ENCODE measurements around the gene LENG8. TPM values are rescaled to one million over a fixed set of nuclear protein-coding genes. Genes with fewer than 3 reads are reported as not detected.

The LENG8 gene
- total and polyA plus RNA-seq, 2 of the 8 experiments (the other 6 are each of a cell fraction or from before 2014, with no cell fraction given), result 62.2 to 108 TPM

- H2AFZ ChIP-seq (ENCODE audit: low read length), result no peak overlapping the region
- H2BK15ac ChIP-seq (ENCODE audit: low read length), result no peak overlapping the region
- no peak for TF ChIP-seq KDM1A (IDR thresholded peaks at IDR 0.05; ENCODE audit: borderline replicate concordance, low read length)
- TF ChIP-seq RXRA (IDR thresholded peaks at IDR 0.05; ENCODE audit: insufficient read depth, low read depth, low read length), result no peak
- TF ChIP-seq RBBP5 (IDR thresholded peaks at IDR 0.05; ENCODE audit: borderline replicate concordance, low read depth, low read length), result no peak
- TF ChIP-seq TAF1 (IDR thresholded peaks at IDR 0.05; ENCODE audit: low read depth, low read length), result no peak
- no peak for TF ChIP-seq SIN3A (conservative IDR thresholded peaks at IDR 0.05 in 1 of 2, IDR thresholded peaks at IDR 0.05 in 1 of 2; ENCODE audit: low read depth in 1 of 2, low read length in 2 of 2)
Measured at GRCh38 chr19:54425382-54425723, 23.6 kb upstream of the LENG8 start.

More at GRCh38 chr19:54425382-54425723, 23.6 kb upstream of the LENG8 start:
- Histone ChIP-seq H3K23ac (ENCODE audit: insufficient read length) (no peak overlapping the region), H3K14ac (ENCODE audit: insufficient read length) (no peak overlapping the region), H2AK5ac (ENCODE audit: low read depth, low read length) (no peak overlapping the region), H4K8ac (ENCODE audit: extremely low read depth, insufficient read depth, low read length) (no peak overlapping the region), H3K9me3 (ENCODE audit: insufficient read depth in 2 of 2, low read depth in 1 of 2, low read length in 1 of 2) (no peaks in the 10 kb centered on the region), H3K79me2 (ENCODE audit: control insufficient read depth in 1 of 2, insufficient read depth in 2 of 2, low read length in 2 of 2) (no peaks in the 10 kb centered on the region), H3K27me3 (replicated peaks in 1 of 4; ENCODE audit: control insufficient read depth in 3 of 4, extremely low read depth in 1 of 4, insufficient read depth in 3 of 4, low read length in 3 of 4) (peaks cover 0 to 3% (median 1%) of the 10 kb centered on the region in 4 experiments; a peak in 2 of 7 replicates), H4K20me1 (replicated peaks in 1 of 2; ENCODE audit: control insufficient read depth in 1 of 2, insufficient read depth in 2 of 2, low read length in 2 of 2) (peaks cover 7% of the 10 kb centered on the region in 2 experiments), H2BK120ac (replicated peaks; ENCODE audit: low read depth, low read length) (no peak overlapping the region), H3K4me1 (replicated peaks in 1 of 4; ENCODE audit: control insufficient read depth in 3 of 4, insufficient read depth in 4 of 4, low read length in 3 of 4) (peaks cover 8 to 33% (median 17%) of the 10 kb centered on the region in 4 experiments), H4K91ac (replicated peaks; ENCODE audit: insufficient read length, low read length) (no peak overlapping the region), H3K9ac (replicated peaks in 1 of 4; ENCODE audit: extremely low read depth in 1 of 4, low read depth in 3 of 4, low read length in 3 of 4) (no peak overlapping the region), H2BK12ac (ENCODE audit: low read depth, low read length) (no peak overlapping the region), H3K36me3 (ENCODE audit: control insufficient read depth in 2 of 4, insufficient read depth in 4 of 4, low read length in 3 of 4) (peaks cover 2 to 16% (median 3%) of the 10 kb centered on the region in 4 experiments; a peak in 7 of 8 replicates), H3K4me2 (ENCODE audit: insufficient read depth in 1 of 2, low read depth in 2 of 2, low read length in 2 of 2) (no peak overlapping the region), H3K27ac (ENCODE audit: low read depth, low read length) (no peak overlapping the region), H3K4me3 (ENCODE audit: extremely low read depth in 1 of 4, insufficient read depth in 2 of 4, low read depth in 3 of 4, low read length in 4 of 4) (no peak overlapping the region), H3K4ac (replicated peaks; ENCODE audit: insufficient read length, low read depth, low read length) (no peak overlapping the region), H3K79me1 (ENCODE audit: low read depth, low read length) (peaks cover 2% of the 10 kb centered on the region; the same call in 1 of the 2 replicates), H3K18ac (ENCODE audit: extremely low read depth, low read length) (no peak overlapping the region), H4K5ac (ENCODE audit: insufficient read length, low read depth, low read length) (no peak overlapping the region), H3K56ac (replicated peaks; ENCODE audit: insufficient read length, low read depth, low read length) (no peak overlapping the region), H2BK20ac (ENCODE audit: low read length) (no peak overlapping the region), H3K23me2 (ENCODE audit: low read depth, low read length) (peaks cover 3% of the 10 kb centered on the region; the same call in 1 of the 2 replicates), H2BK5ac (ENCODE audit: low read depth, low read length) (no peak overlapping the region)
- WGBS, 2 experiments (ENCODE audit: extremely low coverage in 1 of 2, insufficient coverage in 1 of 2, insufficient read length in 1 of 2, insufficient replicate concordance in 2 of 2, low coverage in 1 of 2, low lambda C conversion rate in 2 of 2, missing lambda C conversion rate in 1 of 2), result 89% methylated on average over 5 of the region's 5 CpGs; no CpG with 5 or more reads in 1 of the 2 experiments
- FAIRE-seq (no peak), DNase-seq (ENCODE audit: low read depth in 1 of 2, low spot score in 2 of 2) (no peak)
- ChIA-PET CTCF (ENCODE audit: partially characterized antibody) (interaction anchor here (1.0 to 7.2 kb wide), 5 partner anchors 10 to 1246 kb away, joined by 3 to 39 read pairs (median 12); partner anchors contain the start of genes LENG8 and TTYH1), POLR2A (ENCODE audit: partially characterized antibody) (interaction anchor here (0.9 to 1.9 kb wide), 4 partner anchors 10 to 15 kb away, joined by 3 to 6 read pairs (median 4); partner anchors contain the start of gene TTYH1)

Measured in H1 (cell line).